HepG2 (cell line): ENCODE measurements around the gene MTR. TPM values are rescaled to one million over a fixed set of nuclear protein-coding genes. Genes with fewer than 3 reads are reported as not detected.
A peak's percentile ranks its signal among the peaks of the same experiment; 100 is the strongest.

Source experiments
- CEBPG ChIP-seq: IDR thresholded peaks from 2 replicates; pipeline ENCODE4 v1.6.1; 2016
- DZIP1 ChIP-seq: sonication (generic); formaldehyde crosslinking; IDR thresholded peaks from 2 replicates; pipeline ENCODE4 v1.5.0; 2020; ENCODE audit warnings: mild to moderate bottlenecking, missing genetic modification reagents
- FOXO1 ChIP-seq: sonication (generic); formaldehyde crosslinking; IDR thresholded peaks from 2 replicates; pipeline ENCODE4 v1.4.0; 2020; ENCODE audit warnings: missing genetic modification reagents
- HINFP ChIP-seq: sonication (generic); formaldehyde crosslinking; IDR thresholded peaks from 2 replicates; pipeline ENCODE4 v1.4.0; 2020; ENCODE audit warnings: low read depth, mild to moderate bottlenecking, missing genetic modification reagents
- JUN ChIP-seq: sonication (generic); formaldehyde crosslinking; IDR thresholded peaks from 2 replicates; pipeline ENCODE4 v1.4.0; 2020; ENCODE audit warnings: mild to moderate bottlenecking, missing genetic modification reagents
- JUND ChIP-seq: sonication (generic); formaldehyde crosslinking; IDR thresholded peaks from 2 replicates; pipeline ENCODE4 v1.8.0; 2022; ENCODE audit warnings: mild to moderate bottlenecking, missing genetic modification reagents
- KLF15 ChIP-seq: sonication (generic); formaldehyde crosslinking; IDR thresholded peaks from 2 replicates; pipeline ENCODE4 v1.8.1; 2023; ENCODE audit warnings: borderline replicate concordance, mild to moderate bottlenecking, inconsistent platforms, missing genetic modification reagents, mixed read lengths
- KMT2A ChIP-seq: sonication (generic); formaldehyde crosslinking; IDR thresholded peaks from 2 replicates; pipeline ENCODE4 v1.4.0; 2020; ENCODE audit warnings: missing genetic modification reagents
- NFKBIZ ChIP-seq: IDR thresholded peaks from 2 replicates; pipeline ENCODE4 v1.6.1; 2018; ENCODE audit warnings: missing genetic modification reagents, missing compliant biosample characterization
- NFRKB ChIP-seq: fragments of 450-650 bp; IDR thresholded peaks from 2 replicates; pipeline ENCODE4 v1.6.1; 2017
- NR2F2 ChIP-seq: IDR thresholded peaks from 2 replicates; pipeline ENCODE4 v1.6.1; 2012; ENCODE audit warnings: low read depth, inconsistent platforms, borderline replicate concordance
- ONECUT2 ChIP-seq: sonication (generic); formaldehyde crosslinking; IDR thresholded peaks from 2 replicates; pipeline ENCODE4 v1.4.0; 2020; ENCODE audit warnings: missing genetic modification reagents
- POLR2AphosphoS5 ChIP-seq: IDR thresholded peaks from 2 replicates; pipeline ENCODE4 v1.6.1; 2012; ENCODE audit warnings: low read depth, low read length
- SATB2 ChIP-seq: sonication (generic); formaldehyde crosslinking; IDR thresholded peaks from 2 replicates; pipeline ENCODE4 v1.5.0; 2020; ENCODE audit warnings: missing genetic modification reagents
- THAP8 ChIP-seq: sonication (generic); formaldehyde crosslinking; IDR thresholded peaks from 2 replicates; pipeline ENCODE4 v1.5.1; 2020; ENCODE audit warnings: missing genetic modification reagents, mild to moderate bottlenecking, borderline replicate concordance
- U2AF1 ChIP-seq: fragments of 200-400 bp; formaldehyde crosslinking; optimal IDR thresholded peaks from 2 replicates; pipeline ENCODE3; 2017; ENCODE audit warnings: mild to moderate bottlenecking, low read depth, low read length
- ZFAT ChIP-seq: sonication (generic); formaldehyde crosslinking; conservative IDR thresholded peaks from 2 replicates; pipeline ENCODE4 v1.8.1; 2023; ENCODE audit warnings: missing genetic modification reagents, inconsistent platforms
- ZNF18 ChIP-seq: sonication (generic); formaldehyde crosslinking; IDR thresholded peaks from 2 replicates; pipeline ENCODE4 v1.8.0; 2022; ENCODE audit warnings: mild to moderate bottlenecking, missing genetic modification reagents; ENCODE audit not compliant: insufficient replicate concordance
- ZNF274 ChIP-seq: sonication (generic); formaldehyde crosslinking; IDR thresholded peaks from 2 replicates; pipeline ENCODE4 v1.5.1; 2020; ENCODE audit warnings: mild to moderate bottlenecking, missing genetic modification reagents
- ZNF383 ChIP-seq: sonication (generic); formaldehyde crosslinking; IDR thresholded peaks from 2 replicates; pipeline ENCODE4 v1.4.0; 2020; ENCODE audit warnings: missing genetic modification reagents, mild to moderate bottlenecking, borderline replicate concordance
- ZNF44 ChIP-seq: sonication (generic); formaldehyde crosslinking; IDR thresholded peaks from 2 replicates; pipeline ENCODE4 v1.5.1; 2020; ENCODE audit warnings: mild to moderate bottlenecking, missing genetic modification reagents
- ZNF576 ChIP-seq: sonication (generic); formaldehyde crosslinking; IDR thresholded peaks from 2 replicates; pipeline ENCODE4 v1.4.0; 2020; ENCODE audit warnings: mild to moderate bottlenecking, missing genetic modification reagents
- ZNF720 ChIP-seq: sonication (generic); formaldehyde crosslinking; IDR thresholded peaks from 2 replicates; pipeline ENCODE4 v1.4.0; 2020; ENCODE audit warnings: missing genetic modification reagents
- ZNF772 ChIP-seq: sonication (generic); formaldehyde crosslinking; IDR thresholded peaks from 2 replicates; pipeline ENCODE4 v1.5.0; 2020; ENCODE audit warnings: mild to moderate bottlenecking, missing genetic modification reagents
- ZNF790 ChIP-seq: sonication (generic); formaldehyde crosslinking; IDR thresholded peaks from 2 replicates; pipeline ENCODE4 v1.8.0; 2022; ENCODE audit warnings: missing genetic modification reagents, mild to moderate bottlenecking, borderline replicate concordance
- polyA plus RNA-seq, 8 experiments: library from polyadenylated mRNA; depleted of rRNA in 3 of 8; stranded (reverse) in 7 of 8; unstranded in 1 of 8; fragments of >200 nt; fragmentation: Illumina TruSeq in 4 of 8; extraction: Trizol in 4 of 8; gene quantifications; 2 replicates each; pipeline versions ENCODE4 v1.2.1 to v1.2.3, GENCODE V29; 2011 to 2016; ENCODE audit warnings: low read depth in 4 of 8, missing spikeins in 1 of 8, mixed read lengths in 1 of 8; ENCODE audit not compliant: insufficient read depth in 1 of 8
- total RNA-seq, 5 experiments: library from RNA; depleted of rRNA; stranded (reverse); fragments of >200 nt; fragmentation: Illumina TruSeq; extraction: Trizol; gene quantifications; 2 replicates each; pipeline ENCODE4 v1.2.3, GENCODE V29; 2016; ENCODE audit warnings: low read depth in 1 of 5

MTR gene
- total and polyA plus RNA-seq, 2 of the 13 experiments (the other 11 are each of a cell fraction or from before 2014, with no cell fraction given): 16.3 to 36.1 TPM

- TF ChIP-seq ZNF44 (CRISPR knock-in tag) (peak; percentile 16; the same call in 1 of the 2 replicates), SATB2 (peak; percentile 92; the same call in 1 of the 2 replicates), NFRKB (no peak), ONECUT2 (CRISPR knock-in tag) (no peak), DZIP1 (CRISPR knock-in tag) (no peak; the same call in none of the 2 replicates), NR2F2 (no peak; the same call in 1 of the 2 replicates), ZNF274 (peak; percentile 68), ZNF576 (CRISPR knock-in tag) (no peak; the same call in 1 of the 2 replicates), JUND (CRISPR knock-in tag) (no peak), POLR2AphosphoS5 (peak; percentile 89), U2AF1 (peak; percentile 73), HINFP (CRISPR knock-in tag) (peak; percentile 99), ZNF720 (no peak), ZFAT (CRISPR knock-in tag) (peak; percentile 69; the same call in 1 of the 2 replicates), ZNF383 (no peak), THAP8 (CRISPR knock-in tag) (peak; percentile 74; the same call in 1 of the 2 replicates), FOXO1 (no peak; the same call in 1 of the 2 replicates), CEBPG (CRISPR knock-in tag) (peak; percentile 28), NFKBIZ (CRISPR knock-in tag) (no peak), KLF15 (peak; percentile 89; the same call in 1 of the 2 replicates), JUN (no peak), ZNF772 (peak; percentile 17; the same call in 1 of the 2 replicates), ZNF18 (CRISPR knock-in tag) (peak; percentile 67), KMT2A (peak; percentile 57; the same call in 1 of the 2 replicates), ZNF790 (CRISPR knock-in tag) (peak; percentile 91; the same call in 1 of the 2 replicates)
These were observed at the start of gene MTR (continued) for GRCh38 chr1:236795035-236795756.
